ENCODE measurements around the gene CASP1.

CASP1 gene

GRCh38 chr11:104999721-105000120 is 35.2 kb downstream of the CASP1 start:
- FAIRE-seq = no peak
- no peak for TF ChIP-seq POLR2AphosphoS5 (IDR thresholded peaks at IDR 0.05; ENCODE audit: low read depth, low read length)
- TF ChIP-seq POLR2A (IDR thresholded peaks at IDR 0.05; ENCODE audit: low read depth, low read length) = no peak
- no peak for TF ChIP-seq TAF1 (IDR thresholded peaks at IDR 0.05; ENCODE audit: borderline replicate concordance, low read depth, low read length)
- no peak for DNase-seq (ENCODE audit: insufficient read length)

GRCh38 chr11:104997288-104997687 is 37.7 kb downstream of the CASP1 start:
- DNase-seq (ENCODE audit: insufficient read length) = no peak
- TF ChIP-seq TAF1 (IDR thresholded peaks at IDR 0.05; ENCODE audit: borderline replicate concordance, low read depth, low read length) (no peak), POLR2A (IDR thresholded peaks at IDR 0.05; ENCODE audit: low read depth, low read length) (no peak), POLR2AphosphoS5 (IDR thresholded peaks at IDR 0.05; ENCODE audit: low read depth, low read length) (no peak)
- FAIRE-seq = no peak

GRCh38 chr11:104995001-104995408 is 39.9 kb downstream of the CASP1 start:
- TF ChIP-seq TAF1 (IDR thresholded peaks at IDR 0.05; ENCODE audit: borderline replicate concordance, low read depth, low read length) = no peak
- DNase-seq (ENCODE audit: insufficient read length) = no peak

GRCh38 chr11:104992781-104993180 is 42.2 kb downstream of the CASP1 start:
- FAIRE-seq = no peak
- no peak for DNase-seq (ENCODE audit: insufficient read length)
- TF ChIP-seq POLR2AphosphoS5 (IDR thresholded peaks at IDR 0.05; ENCODE audit: low read depth, low read length) (no peak), POLR2A (IDR thresholded peaks at IDR 0.05; ENCODE audit: low read depth, low read length) (no peak), TAF1 (IDR thresholded peaks at IDR 0.05; ENCODE audit: borderline replicate concordance, low read depth, low read length) (no peak)

More at GRCh38 chr11:104995001-104995408, 39.9 kb downstream of the CASP1 start:
- no peak for FAIRE-seq

GRCh38 chr11:104991994-104992393 is 43.0 kb downstream of the CASP1 start:
- DNase-seq (ENCODE audit: insufficient read length) (no peak), FAIRE-seq (no peak)
- TF ChIP-seq POLR2AphosphoS5 (IDR thresholded peaks at IDR 0.05; ENCODE audit: low read depth, low read length) = no peak

GRCh38 chr11:104984808-104985207 is 50.1 kb downstream of the CASP1 start:
- DNase-seq (ENCODE audit: insufficient read length) = no peak
- TF ChIP-seq TAF1 (IDR thresholded peaks at IDR 0.05; ENCODE audit: borderline replicate concordance, low read depth, low read length) (no peak), POLR2AphosphoS5 (IDR thresholded peaks at IDR 0.05; ENCODE audit: low read depth, low read length) (no peak), POLR2A (IDR thresholded peaks at IDR 0.05; ENCODE audit: low read depth, low read length) (no peak)
- no peak for FAIRE-seq

GRCh38 chr11:104979839-104980238 is 55.1 kb downstream of the CASP1 start:
- TF ChIP-seq POLR2A (IDR thresholded peaks at IDR 0.05; ENCODE audit: low read depth, low read length) = no peak
- TF ChIP-seq POLR2AphosphoS5 (IDR thresholded peaks at IDR 0.05; ENCODE audit: low read depth, low read length) = no peak
- no peak for TF ChIP-seq TAF1 (IDR thresholded peaks at IDR 0.05; ENCODE audit: borderline replicate concordance, low read depth, low read length)
- DNase-seq (ENCODE audit: insufficient read length) (no peak), FAIRE-seq (no peak)

All from GM12892 (cell line).